Smooth muscle cell (in vitro differentiated cells): Measurements from ENCODE around the gene LRCH4. TPM values are rescaled to one million over a fixed set of nuclear protein-coding genes. Genes with fewer than 3 reads are reported as not detected.

ENCODE experiments used
- DNase-seq: peaks from one replicate; lab custom pipeline; 2025; ENCODE audit not compliant: unreplicated experiment; lab: John Stamatoyannopoulos, UW
- H2AFZ ChIP-seq: fragments of 200-600 bp; sonication (generic); 2 replicates; pipeline ENCODE4 v1.6.0; 2016; ENCODE audit warnings: antibody characterized with exemption, low read depth, mild to moderate bottlenecking
- H3F3A ChIP-seq: fragments of 200-600 bp; sonication (generic); 2 replicates; pipeline ENCODE4 v1.6.0; 2017; ENCODE audit warnings: antibody characterized with exemption, low read depth
- H3K27ac ChIP-seq: fragments of 200-600 bp; sonication (generic); 2 replicates; pipeline ENCODE4 v1.5.1; 2016; ENCODE audit warnings: low read depth, mild to moderate bottlenecking
- H3K27me3 ChIP-seq: fragments of 200-600 bp; sonication (generic); 2 replicates; pipeline ENCODE4 v1.6.1; 2016; ENCODE audit warnings: low read depth, mild to moderate bottlenecking
- H3K36me3 ChIP-seq: fragments of 200-600 bp; sonication (generic); 2 replicates; pipeline ENCODE4 v1.5.1; 2016; ENCODE audit warnings: low read depth
- H3K4me1 ChIP-seq: fragments of 200-600 bp; sonication (generic); 2 replicates; pipeline ENCODE4 v1.5.1; 2016; ENCODE audit warnings: low read depth
- H3K4me2 ChIP-seq: fragments of 200-600 bp; sonication (generic); 2 replicates; pipeline ENCODE4 v1.6.0; 2016; ENCODE audit warnings: mild to moderate bottlenecking
- H3K4me3 ChIP-seq: fragments of 200-600 bp; sonication (generic); 2 replicates; pipeline ENCODE4 v1.5.1; 2016; ENCODE audit warnings: mild to moderate bottlenecking
- H3K79me2 ChIP-seq: fragments of 200-600 bp; sonication (generic); 2 replicates; pipeline ENCODE4 v1.6.0; 2016; ENCODE audit warnings: low read depth, mild to moderate bottlenecking
- H3K9ac ChIP-seq: fragments of 200-600 bp; sonication (generic); 2 replicates; pipeline ENCODE4 v1.6.0; 2016; ENCODE audit warnings: low read depth
- H3K9me3 ChIP-seq: fragments of 200-600 bp; sonication (generic); replicated peaks from 2 replicates; pipeline ENCODE4 v1.5.1; 2016; ENCODE audit warnings: low read depth
- H4K20me1 ChIP-seq: fragments of 200-600 bp; sonication (generic); 2 replicates; pipeline ENCODE4 v1.6.0; 2016; ENCODE audit warnings: low read depth
- WGBS: methylation state at CpG from one replicate; pipeline ENCODE4 v1.1.7; 2016; ENCODE audit warnings: low lambda C conversion rate; 5-methylcytosine and 5-hydroxymethylcytosine counted together
- polyA plus RNA-seq: library from polyadenylated mRNA; unstranded; fragments of >200 nt; fragmentation: Nextera tagmentation; extraction: Ambion mirVana; gene quantifications from 2 replicates; pipeline ENCODE4 v1.2.1, GENCODE V29; 2016
- total RNA-seq: library from RNA; depleted of rRNA; stranded (reverse); fragments of >200 nt; gene quantifications from 2 replicates; pipeline ENCODE4 v1.2.3, GENCODE V29; 2014
- TF ChIP-seq, protein P1 (sequence below): fragments of 200-600 bp; sonication (generic); IDR thresholded peaks from 2 replicates; pipeline ENCODE4 v1.5.1; 2017; ENCODE audit warnings: borderline replicate concordance, mild to moderate bottlenecking, antibody characterized with exemption; ENCODE audit not compliant: insufficient read depth, poor library complexity, severe bottlenecking

Gene LRCH4
- total and polyA plus RNA-seq, 2 experiments from 2014 or later, result 48.2 to 58.5 TPM

GRCh38 chr7:100573691-100574361, 12.1 kb downstream of the LRCH4 start, which contains the start of gene SAP25:
TSS of gene SAP25 (minus strand) at chr7:100573900. CDS start at chr7:100573742, 158 bp downstream.
- Histone ChIP-seq H2AFZ (no peak within 1 kb of the TSS), H3F3A (no peaks in the 10 kb centered on the region), H3K79me2 (no peaks in the 10 kb centered on the region), H3K4me2 (no peak within 1 kb of the TSS), H3K27ac (no peak within 1 kb of the TSS), H3K27me3 (peaks cover 7% of the 10 kb centered on the region), H3K9me3 (no peaks in the 10 kb centered on the region), H3K4me1 (peaks cover 11% of the 10 kb centered on the region), H3K9ac (no peak within 1 kb of the TSS), H3K4me3 (no peak within 1 kb of the TSS), H4K20me1 (no peaks in the 10 kb centered on the region), H3K36me3 (no peaks in the 10 kb centered on the region)
- 87% methylated on average over 55 of the region's 70 CpGs for WGBS
- DNase-seq, result no peak
- TF ChIP-seq, protein P1, sequence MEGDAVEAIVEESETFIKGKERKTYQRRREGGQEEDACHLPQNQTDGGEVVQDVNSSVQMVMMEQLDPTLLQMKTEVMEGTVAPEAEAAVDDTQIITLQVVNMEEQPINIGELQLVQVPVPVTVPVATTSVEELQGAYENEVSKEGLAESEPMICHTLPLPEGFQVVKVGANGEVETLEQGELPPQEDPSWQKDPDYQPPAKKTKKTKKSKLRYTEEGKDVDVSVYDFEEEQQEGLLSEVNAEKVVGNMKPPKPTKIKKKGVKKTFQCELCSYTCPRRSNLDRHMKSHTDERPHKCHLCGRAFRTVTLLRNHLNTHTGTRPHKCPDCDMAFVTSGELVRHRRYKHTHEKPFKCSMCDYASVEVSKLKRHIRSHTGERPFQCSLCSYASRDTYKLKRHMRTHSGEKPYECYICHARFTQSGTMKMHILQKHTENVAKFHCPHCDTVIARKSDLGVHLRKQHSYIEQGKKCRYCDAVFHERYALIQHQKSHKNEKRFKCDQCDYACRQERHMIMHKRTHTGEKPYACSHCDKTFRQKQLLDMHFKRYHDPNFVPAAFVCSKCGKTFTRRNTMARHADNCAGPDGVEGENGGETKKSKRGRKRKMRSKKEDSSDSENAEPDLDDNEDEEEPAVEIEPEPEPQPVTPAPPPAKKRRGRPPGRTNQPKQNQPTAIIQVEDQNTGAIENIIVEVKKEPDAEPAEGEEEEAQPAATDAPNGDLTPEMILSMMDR, result peak; percentile 34

GRCh38 chr7:100572949-100573675, 12.8 kb downstream of the LRCH4 start:
- no peak overlapping the region for H3K4me2 ChIP-seq
- peaks cover 11% of the 10 kb centered on the region for H3K4me1 ChIP-seq
- WGBS, result 97% methylated on average over 26 of the region's 30 CpGs
- no peaks in the 10 kb centered on the region for H3K9me3 ChIP-seq
- no peak overlapping the region for H2AFZ ChIP-seq
- no peak overlapping the region for H3K4me3 ChIP-seq
- TF ChIP-seq, protein P1, result no peak
- H4K20me1 ChIP-seq, result no peaks in the 10 kb centered on the region
- no peaks in the 10 kb centered on the region for H3K36me3 ChIP-seq
- H3K27me3 ChIP-seq, result peaks cover 7% of the 10 kb centered on the region
- H3K9ac ChIP-seq, result no peak overlapping the region
- no peaks in the 10 kb centered on the region for H3F3A ChIP-seq
- H3K79me2 ChIP-seq, result no peaks in the 10 kb centered on the region
- H3K27ac ChIP-seq, result no peak overlapping the region
- no peak for DNase-seq

- Histone ChIP-seq H3K36me3 (no peaks in the 10 kb centered on the region), H3K79me2 (no peaks in the 10 kb centered on the region), H3K9me3 (no peaks in the 10 kb centered on the region), H2AFZ (no peak overlapping the region), H3K9ac (no peak overlapping the region), H3K4me3 (no peak overlapping the region), H3F3A (no peaks in the 10 kb centered on the region), H4K20me1 (no peaks in the 10 kb centered on the region), H3K27me3 (peaks cover 7% of the 10 kb centered on the region), H3K27ac (no peak overlapping the region), H3K4me1 (peaks cover 11% of the 10 kb centered on the region), H3K4me2 (no peak overlapping the region)
- 89% methylated on average over 20 of the region's 20 CpGs for WGBS
- DNase-seq, result no peak
- TF ChIP-seq, protein P1, result no peak
These were observed 13.5 kb downstream of the LRCH4 start for GRCh38 chr7:100572281-100572948.
